T-helper 1 cell treated with Interleukin-12 subunit alpha and Interleukin-12 subunit beta and Interleukin-4 antibody, amounts not matched to agents 30 μg/mL and 1 μg/mL, for 36 hours (primary cell): ENCODE data around the gene TESPA1.

Experiments
- H3K27ac Mint-ChIP-seq: one replicate; pipeline ENCODE4 v1.8.0; 2021; ENCODE audit warnings: mild to moderate bottlenecking, mixed read lengths
- H3K27me3 Mint-ChIP-seq: one replicate; pipeline ENCODE4 v1.8.0; 2021; ENCODE audit warnings: low read depth, mixed read lengths
- H3K36me3 Mint-ChIP-seq: one replicate; pipeline ENCODE4 v1.8.0; 2021; ENCODE audit warnings: low read depth, mixed read lengths
- H3K4me1 Mint-ChIP-seq: one replicate; pipeline ENCODE4 v1.8.0; 2021; ENCODE audit warnings: low read depth, mixed read lengths
- H3K4me3 Mint-ChIP-seq: one replicate; pipeline ENCODE4 v1.8.0; 2021; ENCODE audit warnings: mild to moderate bottlenecking, moderate library complexity, mixed read lengths
- H3K9me3 Mint-ChIP-seq: one replicate; pipeline ENCODE4 v1.8.0; 2021; ENCODE audit warnings: mixed read lengths

Gene TESPA1

GRCh38 chr12:54917001-54917488 is 67.5 kb downstream of the TESPA1 start:
- H3K4me1 Mint-ChIP-seq, result no peaks in the 10 kb centered on the region
- H3K36me3 Mint-ChIP-seq, result no peaks in the 10 kb centered on the region
- no peak overlapping the region for H3K27ac Mint-ChIP-seq
- H3K9me3 Mint-ChIP-seq, result peaks cover 3% of the 10 kb centered on the region
- H3K27me3 Mint-ChIP-seq, result peaks cover 6% of the 10 kb centered on the region
- H3K4me3 Mint-ChIP-seq, result no peak overlapping the region
